NCI-H2029 treated with DMSO at 0.1 percent for 48 hours (cell line): Measurements from ENCODE around the gene HHIPL2.

Experiments used
- DNase-seq: peaks from one replicate; lab custom pipeline; 2025; lab: John Stamatoyannopoulos, UW

Gene HHIPL2

DNA sequence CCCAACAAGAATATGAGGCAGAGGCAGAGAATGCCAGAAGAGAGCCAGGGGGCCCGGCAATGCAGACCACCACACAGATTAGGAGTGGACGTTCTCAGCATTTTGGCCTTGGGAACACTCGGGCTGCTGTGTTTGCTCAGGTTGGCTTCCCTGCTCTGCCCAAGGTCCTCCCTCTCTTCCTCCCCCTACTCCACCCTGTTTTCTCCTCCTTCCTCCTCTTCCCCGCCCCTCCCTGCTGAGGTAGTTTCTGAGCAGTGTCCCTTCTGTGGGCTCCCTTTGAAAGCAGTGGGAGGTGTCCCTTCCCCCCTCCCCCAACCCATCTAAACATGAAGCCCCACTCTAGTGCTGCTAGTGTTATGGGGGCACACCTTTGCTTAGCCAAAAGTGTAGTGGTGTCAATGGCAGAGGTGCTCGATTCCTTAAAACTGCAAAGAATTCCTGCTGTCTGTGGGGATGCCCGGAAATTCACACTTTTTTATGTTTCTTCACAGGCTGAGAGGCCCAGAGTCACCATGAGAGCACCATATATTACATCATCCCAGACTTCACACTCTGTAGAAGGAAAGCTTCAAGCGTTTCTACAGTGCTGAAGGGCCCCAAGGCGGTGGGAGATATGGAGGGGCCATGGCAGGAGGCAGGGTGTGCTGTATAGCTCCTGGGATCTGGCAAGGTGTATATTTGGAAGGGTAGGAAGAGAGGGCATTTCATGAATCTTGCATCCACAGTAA lies at the start of gene HHIPL2:
Gene HHIPL2 (minus strand): TSS at position 161 of the 728 bp plus-strand sequence. CDS start 60 bp downstream, at position 101.
- DNase-seq = no peak

DNA sequence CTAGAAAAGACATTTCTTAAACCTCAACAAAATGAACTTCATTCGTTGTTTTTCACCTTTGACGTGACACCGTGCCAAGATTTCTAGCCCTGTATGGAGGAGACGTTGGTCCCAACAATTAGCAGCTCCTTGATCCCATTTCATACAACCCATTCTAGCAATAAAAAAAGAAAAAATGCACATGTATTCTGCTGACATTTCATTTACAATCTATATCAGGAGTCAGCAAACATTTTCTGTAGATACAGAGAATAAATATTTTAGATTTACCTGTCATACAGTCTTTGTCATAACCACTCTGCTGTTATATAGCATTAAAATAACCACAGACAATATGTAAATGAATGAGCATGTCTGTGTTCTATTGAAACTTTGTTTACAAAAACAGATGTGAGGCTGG lies 48.8 kb upstream of the HHIPL2 start:
- no peak for DNase-seq

DNA sequence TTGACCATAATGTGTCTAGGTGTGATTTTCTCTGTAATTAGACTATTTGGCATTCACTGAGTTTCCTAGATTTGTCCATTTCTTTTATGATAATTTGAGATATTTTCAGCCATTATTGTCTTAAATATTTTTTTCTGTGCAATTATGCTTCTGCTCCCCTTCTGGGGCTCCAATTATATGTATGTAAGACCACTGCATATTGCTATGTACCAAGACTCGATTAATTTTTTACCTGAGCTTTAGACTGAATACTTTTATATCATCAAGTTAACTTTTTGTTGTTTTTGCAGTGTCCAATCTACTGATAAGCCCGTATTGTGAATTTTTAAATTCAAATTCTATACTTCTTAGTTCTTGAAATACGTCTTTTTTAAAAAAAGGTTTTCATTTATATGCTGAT lies 46.9 kb upstream of the HHIPL2 start:
- no peak for DNase-seq

DNA sequence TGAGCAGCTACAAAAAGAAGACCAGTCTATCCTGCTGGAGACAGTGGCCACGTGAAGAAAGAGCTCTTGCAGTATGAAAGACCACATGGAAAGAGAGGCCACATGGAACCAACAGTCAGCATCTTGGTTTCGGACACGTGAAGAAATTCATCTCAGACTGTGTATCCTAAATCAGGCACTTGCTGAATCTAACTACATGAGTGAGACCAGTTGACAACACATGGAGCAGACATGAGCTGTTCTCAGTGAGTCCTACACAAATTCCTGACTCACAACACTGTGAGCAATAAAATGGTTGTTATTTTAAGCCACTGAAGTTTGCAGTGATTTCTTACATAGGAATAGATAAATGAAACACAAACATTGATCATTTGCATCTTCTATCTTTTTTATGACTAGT lies 44.3 kb upstream of the HHIPL2 start:
- DNase-seq = no peak

DNA sequence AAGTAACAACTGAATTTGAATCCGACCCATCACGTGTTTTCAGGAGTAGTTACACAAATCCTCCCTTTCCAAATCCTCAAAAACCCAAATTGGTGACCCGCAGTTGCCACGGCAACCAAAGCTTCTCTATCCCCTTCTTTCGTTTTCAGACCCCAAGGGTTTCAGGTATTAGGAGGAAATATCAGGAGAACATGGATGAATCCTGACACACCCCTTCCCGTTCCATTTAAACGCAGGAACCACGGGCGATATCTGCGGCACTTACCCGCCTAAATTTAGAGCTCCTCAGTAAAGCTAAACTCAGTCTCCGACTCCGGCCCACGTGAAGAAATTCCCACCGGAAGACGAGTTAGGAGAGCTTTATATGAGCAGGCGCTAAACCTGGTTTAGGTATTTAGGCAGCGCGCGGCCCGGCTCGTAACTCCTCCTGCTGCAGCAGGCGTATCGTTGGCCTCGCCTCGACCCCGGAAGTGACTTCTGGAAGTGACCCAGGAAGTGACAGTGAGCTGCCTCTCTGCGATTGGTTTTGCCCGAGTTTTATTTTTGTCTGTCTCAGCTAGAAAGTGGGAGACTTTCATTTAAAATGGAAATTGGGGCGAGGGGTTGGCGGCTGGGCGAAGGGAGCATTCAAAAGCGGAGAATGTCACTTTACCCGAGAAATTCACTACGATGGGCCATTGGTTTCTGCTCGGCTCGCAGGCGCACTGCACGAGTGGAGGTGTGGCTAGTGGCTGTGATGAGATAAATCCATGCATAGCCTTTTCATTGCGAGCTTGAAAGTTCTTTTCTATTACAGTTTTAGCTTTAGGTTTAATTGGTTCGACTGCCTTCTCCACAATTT lies 41.8 kb upstream of the HHIPL2 start, which contains the start of gene TAF1A:
Gene TAF1A (minus strand): TSS at position 472 of the 841 bp plus-strand sequence.
- peak; percentile 64 for DNase-seq

DNA sequence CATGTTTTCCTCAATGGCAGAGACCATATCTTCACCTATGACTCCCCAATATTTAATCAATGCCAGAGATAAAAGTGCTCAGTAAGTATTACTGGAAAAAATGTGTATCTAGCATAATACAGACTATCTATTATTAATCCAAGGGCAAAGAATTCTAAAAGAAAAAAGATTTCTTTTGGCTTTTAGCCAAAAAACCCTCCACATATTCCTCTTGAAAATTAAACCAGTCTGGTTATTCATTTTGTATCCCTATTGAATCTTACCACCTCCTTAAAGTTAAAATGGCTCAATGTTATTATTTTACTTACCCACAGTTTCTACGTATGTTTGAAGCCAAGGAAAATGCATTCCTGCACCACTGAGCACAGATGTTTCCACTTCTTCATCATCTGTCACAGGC lies 40.2 kb upstream of the HHIPL2 start:
- no peak for DNase-seq

DNA sequence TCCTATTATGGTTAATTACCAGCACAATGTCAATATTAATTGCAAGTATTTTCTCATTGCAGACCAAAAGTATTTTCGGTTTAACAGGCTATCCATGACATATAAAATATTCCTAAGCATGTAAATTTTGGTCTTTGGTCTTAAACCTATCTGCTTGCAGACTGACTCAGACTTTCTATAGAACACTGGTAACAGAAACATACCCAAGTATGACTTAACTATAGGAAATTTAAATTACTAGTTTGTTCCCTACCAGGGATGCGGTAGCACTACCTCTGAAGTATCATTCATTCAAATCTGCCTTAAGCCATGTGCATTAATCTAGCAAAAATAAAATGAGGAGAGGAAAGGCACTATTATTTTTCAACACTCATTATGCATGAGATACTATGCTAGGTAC lies 38.9 kb upstream of the HHIPL2 start:
- DNase-seq = no peak

DNA sequence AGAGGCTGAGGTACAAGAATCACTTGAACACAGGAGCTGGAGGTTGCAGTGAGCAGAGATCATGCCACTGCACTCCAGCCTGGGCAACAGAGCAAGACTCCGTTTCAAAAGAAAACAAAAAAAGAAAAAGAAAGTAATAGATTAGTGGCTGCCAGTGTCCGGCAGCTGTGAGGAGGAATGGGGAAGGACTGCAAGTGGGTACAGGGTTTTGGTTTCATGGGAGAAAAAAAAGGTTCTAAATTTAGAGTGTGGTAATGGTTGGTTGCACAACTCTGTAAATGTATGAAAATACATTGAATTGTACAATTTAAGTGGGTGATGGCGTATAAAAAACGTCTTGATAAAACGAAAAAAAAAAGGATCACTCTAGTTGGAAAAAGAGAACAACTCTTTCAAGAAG lies 35.2 kb upstream of the HHIPL2 start:
- no peak for DNase-seq

DNA sequence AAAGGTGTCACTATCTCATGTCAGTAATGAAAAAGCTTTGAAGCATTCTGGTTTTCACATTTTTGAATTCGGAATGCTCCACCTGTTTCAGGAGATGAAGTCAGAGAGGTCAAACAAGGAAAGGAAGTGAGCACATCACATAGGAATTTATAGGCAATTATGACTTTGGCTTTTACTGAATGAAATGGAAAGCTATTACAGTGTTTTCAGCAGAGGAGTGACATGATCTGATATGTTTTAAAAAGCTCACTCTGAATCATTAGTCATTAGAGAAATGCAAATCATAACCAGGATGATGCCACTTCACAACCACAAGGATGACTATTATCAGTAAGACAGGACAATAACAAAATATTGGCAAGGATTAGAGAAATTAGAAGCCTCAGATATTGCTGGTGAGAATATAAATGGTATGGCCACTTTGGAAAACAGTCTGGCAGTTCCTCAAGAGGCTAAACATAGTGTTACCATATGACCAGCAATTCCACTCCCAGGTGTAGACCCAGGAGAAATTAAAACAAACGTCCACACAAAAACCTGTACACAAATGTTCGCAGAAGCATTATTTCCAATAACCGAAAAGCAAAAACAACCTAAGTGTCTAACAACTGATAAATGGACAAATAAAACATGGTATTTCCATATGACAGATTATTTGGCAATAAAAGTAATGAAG lies 34.3 kb upstream of the HHIPL2 start:
- DNase-seq = no peak

DNA sequence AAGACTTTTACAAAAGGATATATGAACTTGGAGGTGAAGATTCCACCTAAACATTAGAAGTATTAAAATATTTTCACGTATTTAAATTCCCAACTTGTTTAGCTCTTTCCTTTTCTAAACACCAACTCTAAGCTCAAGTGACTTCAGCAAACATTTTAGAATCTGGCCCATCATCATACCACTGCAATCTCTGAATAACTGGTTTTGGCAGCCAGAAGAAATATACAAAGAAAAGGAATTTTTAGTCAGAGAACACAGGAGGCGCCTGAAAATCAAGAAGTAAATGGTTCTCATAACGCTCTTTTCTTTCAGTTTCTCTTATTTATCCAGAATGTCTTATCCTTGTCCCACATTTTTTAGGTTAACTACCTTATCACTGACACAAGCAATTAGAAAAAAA lies 31.4 kb upstream of the HHIPL2 start:
- no peak for DNase-seq

DNA sequence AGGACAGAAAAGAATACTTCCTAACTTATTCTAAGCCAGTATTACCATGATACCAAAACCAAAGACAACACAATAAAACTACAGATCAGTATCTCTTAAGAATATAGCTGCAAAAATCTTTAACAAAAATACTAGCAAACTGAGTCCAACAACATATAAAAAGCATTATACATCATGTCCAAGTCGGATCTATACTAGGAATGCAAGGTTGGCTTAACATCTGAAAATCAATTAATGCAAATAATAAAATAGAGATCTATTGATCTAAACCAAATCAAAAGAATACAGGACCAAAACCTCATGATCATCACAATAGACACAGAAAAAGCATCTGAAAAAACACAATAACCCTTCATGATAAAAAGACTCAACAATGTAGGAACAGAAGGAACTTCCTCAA lies 22.9 kb upstream of the HHIPL2 start:
- no peak for DNase-seq

DNA sequence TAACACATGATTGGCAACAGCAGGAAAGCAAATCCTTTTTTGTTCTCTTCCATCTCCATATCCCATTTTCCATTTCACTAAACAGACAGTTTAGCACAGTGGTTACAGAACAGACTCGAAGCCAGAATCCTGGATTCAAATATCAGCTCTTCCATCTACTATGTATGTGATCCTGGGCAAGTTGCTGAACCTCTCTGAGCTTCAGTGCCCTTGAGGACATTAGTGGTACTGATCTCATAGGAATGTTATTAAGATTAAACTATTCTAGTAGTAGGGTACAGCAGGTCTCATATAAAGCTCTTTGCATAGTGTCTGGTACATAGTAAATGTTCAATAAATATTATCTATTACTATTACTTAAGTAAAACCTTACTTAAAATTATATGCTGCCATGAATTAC lies 13.8 kb upstream of the HHIPL2 start:
- DNase-seq = no peak

DNA sequence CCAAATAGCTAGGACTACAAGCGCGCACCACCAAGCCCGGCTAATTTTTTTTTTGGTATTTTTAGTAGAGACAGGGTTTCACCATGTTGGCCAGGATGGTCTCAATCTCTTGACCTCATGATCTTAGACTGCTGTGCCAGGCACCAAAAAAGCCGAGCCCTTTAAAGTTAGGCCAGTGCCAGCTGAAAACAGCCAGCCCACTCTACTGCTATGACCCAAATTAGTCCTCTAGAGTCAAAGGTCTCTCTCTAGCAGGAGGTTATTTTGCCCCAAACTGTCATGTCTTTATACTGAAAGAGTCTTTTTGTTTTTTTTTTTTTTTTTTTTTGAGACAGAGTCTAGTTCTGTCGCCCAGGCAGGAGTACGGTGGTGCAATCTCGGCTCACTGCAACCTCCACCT lies 9.7 kb upstream of the HHIPL2 start:
- DNase-seq = no peak

DNA sequence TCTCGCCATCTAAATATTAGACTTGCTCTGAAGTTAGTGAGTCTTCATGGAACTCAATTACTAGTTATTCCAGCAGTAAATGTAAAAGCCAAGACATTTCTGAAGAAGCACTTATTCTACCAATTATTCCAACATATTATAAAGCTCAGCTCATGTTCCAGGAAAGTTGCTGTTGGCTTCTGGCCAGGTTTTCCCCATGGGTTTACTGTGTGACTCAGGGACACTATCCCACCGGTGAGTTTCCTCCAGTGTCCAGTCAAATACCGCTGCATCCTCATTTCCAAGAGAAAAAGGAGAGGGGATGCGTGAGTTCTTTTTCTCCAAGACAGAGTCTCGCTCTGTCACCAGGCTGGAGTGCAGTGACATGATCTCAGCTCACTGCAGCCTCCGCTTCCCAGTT lies 9.2 kb upstream of the HHIPL2 start:
- no peak for DNase-seq

DNA sequence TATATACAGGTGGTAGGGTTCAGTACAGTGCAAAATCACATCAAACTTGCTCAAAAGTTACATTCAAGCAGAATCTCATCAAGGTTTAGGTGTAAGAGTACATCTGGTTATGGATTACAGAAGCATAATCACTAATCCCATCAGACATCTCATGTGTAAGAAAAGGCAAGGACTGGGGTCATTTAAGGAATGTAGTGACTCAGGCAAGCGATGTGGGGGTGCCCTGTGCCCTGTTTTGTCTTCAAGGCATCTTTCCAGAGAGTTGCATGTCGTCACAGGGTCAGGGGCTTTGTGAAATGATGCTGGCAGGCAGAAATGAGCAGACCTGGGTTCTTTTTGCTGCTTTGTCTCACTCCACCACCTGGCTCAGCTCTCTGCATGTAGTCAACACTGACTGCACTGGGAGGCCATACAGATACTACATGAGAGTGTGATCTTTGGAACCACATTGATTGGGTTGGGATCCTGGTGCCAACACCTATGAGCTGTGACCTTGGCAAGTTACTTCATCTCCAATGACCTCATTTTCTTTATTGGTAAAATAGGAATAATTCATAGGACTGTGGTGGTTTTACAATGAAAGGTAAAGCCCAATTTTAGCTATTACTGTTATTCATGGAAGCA lies 8.2 kb upstream of the HHIPL2 start:
- no peak for DNase-seq

DNA sequence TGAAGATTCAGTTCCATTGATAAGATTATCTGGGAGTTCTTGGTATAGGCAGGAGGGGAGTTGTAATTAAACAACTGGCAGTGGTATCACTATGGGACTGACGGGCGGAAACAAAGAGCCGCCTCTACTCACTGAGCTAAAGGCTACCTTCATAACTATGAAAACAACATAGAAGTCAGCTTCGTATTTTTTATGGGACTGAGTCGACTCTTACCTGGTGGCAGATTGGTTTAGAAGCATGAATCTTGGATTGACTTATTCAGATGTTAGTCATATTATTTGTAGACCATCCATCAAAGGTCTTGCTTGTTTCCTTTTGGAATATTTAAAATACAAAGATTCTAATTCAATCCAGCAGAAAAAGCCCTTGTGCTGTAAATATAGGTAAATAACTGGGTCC lies 6.3 kb upstream of the HHIPL2 start:
- no peak for DNase-seq

DNA sequence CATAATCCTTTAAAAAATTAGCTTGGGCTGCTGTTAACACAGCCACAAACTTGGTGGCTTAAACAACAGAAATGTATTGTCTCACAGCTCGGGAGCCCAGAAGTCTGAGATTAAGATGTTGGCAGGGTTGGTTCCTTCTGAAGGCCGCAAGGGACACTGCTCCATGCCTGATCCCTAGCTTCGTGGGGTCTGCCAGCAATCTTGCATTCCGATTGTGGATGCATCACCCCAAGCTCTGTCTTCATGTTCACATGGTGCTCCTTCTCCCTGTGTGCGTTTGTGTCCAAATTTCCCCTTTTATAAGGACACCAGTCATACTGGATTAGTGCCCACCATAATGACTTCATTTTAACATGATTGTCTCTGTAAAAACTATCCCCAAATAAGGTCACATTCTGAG lies 5.0 kb upstream of the HHIPL2 start:
- DNase-seq = no peak

DNA sequence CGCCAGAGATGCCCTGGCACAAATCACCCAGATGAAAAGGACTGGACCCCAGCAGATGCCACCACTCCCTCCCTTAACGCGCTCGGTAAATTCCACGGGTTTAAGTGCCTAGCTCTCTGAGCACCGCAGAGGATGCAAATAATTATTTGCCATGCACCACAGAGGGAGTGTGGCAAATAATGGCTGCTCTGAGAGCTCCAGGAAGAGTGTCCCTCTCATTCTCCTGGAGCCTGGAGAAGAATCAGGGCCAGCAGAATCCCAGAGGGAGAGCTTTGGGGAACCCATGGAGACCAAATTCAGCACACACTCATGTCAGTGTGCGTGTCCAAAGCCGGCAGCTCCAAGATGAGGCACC lies 667 bp downstream of the HHIPL2 start:
- no peak for DNase-seq

DNA sequence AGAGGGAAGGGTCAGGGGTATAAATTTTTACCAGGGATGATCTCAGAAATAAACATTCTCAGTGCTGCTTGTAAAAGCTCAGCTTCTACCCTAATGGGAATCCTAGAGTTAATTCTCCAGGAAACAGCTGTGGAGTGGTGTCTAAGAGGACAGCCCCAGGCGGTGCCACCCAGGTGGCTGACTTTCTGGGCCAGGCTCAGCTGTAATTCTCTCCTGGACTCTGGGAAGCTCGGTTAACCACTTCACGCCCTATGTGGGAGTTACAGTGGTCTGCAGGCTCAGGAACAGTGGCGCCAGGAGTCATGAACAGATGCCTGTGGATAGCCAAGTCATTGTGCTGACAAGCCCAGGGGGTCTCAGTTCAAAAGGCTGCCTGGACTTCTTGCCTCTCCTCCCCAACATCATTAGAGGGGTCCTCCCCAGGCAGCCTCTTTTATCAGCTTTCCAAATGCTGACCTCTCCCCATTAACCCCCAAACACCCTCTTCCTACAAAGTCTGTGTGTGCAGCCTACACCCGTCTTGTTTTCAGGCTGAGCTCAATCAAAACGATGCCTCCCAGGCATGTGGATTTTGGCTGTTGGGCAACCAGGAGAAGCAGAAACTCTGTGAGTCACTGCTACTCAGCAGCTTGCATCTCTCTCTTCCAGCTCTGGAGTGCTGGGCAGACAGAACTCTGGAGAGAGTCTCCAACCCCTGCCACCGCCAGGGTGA lies 1.2 kb downstream of the HHIPL2 start:
- DNase-seq = no peak

DNA sequence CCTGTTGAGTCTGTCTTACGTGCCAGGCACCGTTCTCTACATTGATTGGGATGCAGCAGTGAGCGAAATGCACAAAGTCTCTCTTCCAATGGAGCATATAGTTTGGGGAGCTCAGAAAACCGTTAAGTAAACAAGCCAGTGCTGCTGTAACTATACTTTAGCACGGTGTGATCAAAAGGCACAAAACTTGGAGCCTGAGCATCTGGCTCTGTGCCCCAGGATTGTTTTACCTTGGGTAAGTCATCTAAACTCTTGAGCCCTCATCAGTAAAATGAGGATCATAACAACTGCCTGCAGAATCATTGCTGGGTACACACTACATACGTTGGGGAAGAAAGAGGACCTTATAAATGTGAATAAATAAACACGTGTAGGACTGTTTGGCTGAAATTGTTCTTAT lies 1.8 kb downstream of the HHIPL2 start:
- no peak for DNase-seq

DNA sequence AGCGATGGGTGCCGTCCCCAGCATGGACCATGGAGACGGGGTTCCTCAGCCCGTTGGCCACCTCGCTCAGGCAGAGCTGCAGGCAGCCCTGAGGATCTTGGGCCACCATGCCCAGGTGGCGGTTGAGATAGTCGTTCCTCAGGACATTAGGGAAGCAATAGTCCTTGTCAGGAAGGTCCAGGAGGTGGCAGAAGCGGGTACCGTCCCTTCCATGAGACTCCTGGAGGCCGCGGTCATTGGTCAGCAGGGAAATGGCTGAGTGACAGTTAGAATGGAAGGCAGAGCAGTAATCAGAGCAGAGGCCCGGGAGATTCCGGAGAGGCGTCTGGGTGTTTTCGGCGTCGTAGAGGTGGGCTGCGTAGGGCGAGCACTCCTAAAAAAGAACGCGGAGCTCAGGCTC lies 4.1 kb downstream of the HHIPL2 start:
- DNase-seq = no peak

DNA sequence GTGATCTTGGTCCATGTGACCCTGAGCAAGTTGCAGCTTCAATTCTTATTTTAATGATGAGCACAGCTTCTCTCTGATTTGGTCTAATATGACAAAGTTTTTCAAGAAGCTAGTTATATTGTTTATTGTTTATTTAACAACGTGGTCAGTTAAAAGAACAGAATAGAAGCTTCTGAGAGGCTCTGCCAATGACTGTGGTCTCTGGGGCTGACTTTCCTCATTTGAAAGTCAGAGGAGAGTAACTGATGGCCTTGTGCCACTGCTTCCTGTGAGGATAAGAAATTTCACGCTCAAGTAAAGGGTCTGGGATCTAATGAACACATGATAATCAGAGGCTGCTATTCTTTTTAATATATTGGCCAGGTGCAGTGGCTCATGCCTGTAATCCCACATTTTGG lies 7.3 kb downstream of the HHIPL2 start:
- no peak for DNase-seq
